ENCODE data around the gene RAB33B.

DNA sequence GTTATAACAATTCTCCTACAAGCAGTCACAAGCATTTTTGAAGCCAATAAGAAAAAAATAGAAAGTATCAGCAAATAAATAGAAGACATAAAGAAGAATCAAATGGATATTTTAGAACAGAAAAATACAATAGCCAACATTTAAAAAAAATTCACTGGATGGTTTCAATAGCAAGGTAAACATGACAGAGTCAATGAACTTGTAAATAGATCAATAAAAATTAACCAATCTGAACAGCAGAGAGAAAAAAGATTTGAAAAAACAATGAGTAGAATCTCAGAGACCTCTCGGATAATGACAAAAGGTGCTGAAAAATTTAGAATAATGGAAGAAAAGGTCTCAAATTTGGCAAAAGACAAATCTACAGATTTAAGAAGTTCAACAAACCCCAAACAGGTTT is 33.3 kb upstream of the RAB33B start:
- no peak for TF ChIP-seq EZH2 (IDR thresholded peaks at IDR 0.05; ENCODE audit: low read length)
- TF ChIP-seq, protein P1, sequence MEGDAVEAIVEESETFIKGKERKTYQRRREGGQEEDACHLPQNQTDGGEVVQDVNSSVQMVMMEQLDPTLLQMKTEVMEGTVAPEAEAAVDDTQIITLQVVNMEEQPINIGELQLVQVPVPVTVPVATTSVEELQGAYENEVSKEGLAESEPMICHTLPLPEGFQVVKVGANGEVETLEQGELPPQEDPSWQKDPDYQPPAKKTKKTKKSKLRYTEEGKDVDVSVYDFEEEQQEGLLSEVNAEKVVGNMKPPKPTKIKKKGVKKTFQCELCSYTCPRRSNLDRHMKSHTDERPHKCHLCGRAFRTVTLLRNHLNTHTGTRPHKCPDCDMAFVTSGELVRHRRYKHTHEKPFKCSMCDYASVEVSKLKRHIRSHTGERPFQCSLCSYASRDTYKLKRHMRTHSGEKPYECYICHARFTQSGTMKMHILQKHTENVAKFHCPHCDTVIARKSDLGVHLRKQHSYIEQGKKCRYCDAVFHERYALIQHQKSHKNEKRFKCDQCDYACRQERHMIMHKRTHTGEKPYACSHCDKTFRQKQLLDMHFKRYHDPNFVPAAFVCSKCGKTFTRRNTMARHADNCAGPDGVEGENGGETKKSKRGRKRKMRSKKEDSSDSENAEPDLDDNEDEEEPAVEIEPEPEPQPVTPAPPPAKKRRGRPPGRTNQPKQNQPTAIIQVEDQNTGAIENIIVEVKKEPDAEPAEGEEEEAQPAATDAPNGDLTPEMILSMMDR (optimal IDR thresholded peaks at IDR 0.05 in 1 of 3, IDR thresholded peaks at IDR 0.05 in 1 of 3, conservative IDR thresholded peaks at IDR 0.05 in 1 of 3; ENCODE audit: extremely low read depth in 1 of 3, insufficient read depth in 2 of 3, low read length in 3 of 3), result no peak

Measured in keratinocyte (primary cell).